SU-DHL-6 (cell line): ENCODE results near the gene UCHL1.

Experiments
- EZH2phosphoT487 ChIP-seq: fragments of 200-600 bp; sonication (generic), shearing (Covaris generic); conservative IDR thresholded peaks from 2 replicates; pipeline ENCODE4 v1.6.1; 2018; ENCODE audit warnings: mild to moderate bottlenecking, antibody characterized with exemption, low read length, moderate library complexity, mixed read lengths
- TF ChIP-seq, protein P1 (sequence below): fragments of 200-600 bp; sonication (generic); IDR thresholded peaks from one replicate; pipeline ENCODE4 v1.5.1; 2017; ENCODE audit warnings: antibody characterized with exemption, mild to moderate bottlenecking, low read length, moderate library complexity; ENCODE audit not compliant: insufficient read depth, poor library complexity, severe bottlenecking

DNA sequence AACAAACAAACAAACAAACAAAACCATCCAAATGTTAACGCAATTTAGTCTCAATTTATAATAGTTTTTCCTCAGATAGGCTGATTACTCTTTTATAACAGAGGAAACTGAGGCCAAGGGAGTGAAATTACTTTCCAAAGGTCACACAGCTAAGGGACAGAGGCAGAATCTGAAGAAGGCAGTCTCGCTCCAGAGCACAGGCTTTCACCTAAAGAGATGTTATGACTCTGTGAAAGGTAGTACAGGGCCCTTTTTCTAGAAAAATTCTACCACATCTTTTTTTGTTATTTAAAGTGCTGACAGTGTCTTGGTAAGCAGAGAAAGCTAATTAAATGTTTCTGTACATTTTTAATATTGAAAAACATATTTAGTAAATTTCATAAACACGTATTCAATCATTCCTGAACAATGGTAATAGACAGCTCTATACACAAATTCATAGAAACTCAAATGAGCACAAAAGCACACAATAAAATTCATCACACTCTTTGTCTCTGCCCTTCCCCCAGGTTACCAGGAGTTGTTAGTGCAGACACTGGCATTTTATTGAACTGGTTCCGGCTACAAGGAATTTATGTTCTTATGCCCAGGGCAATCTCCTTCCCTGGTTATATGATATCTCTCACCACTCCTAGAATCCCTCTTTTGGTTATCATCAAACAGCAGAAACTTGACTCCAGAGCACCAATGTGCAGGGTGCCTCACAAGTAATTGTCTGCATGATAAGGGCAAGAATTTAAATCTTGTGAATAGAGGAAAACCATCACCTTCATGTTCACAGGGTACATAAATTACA is 34.7 kb upstream of the UCHL1 start:
- TF ChIP-seq, protein P1, sequence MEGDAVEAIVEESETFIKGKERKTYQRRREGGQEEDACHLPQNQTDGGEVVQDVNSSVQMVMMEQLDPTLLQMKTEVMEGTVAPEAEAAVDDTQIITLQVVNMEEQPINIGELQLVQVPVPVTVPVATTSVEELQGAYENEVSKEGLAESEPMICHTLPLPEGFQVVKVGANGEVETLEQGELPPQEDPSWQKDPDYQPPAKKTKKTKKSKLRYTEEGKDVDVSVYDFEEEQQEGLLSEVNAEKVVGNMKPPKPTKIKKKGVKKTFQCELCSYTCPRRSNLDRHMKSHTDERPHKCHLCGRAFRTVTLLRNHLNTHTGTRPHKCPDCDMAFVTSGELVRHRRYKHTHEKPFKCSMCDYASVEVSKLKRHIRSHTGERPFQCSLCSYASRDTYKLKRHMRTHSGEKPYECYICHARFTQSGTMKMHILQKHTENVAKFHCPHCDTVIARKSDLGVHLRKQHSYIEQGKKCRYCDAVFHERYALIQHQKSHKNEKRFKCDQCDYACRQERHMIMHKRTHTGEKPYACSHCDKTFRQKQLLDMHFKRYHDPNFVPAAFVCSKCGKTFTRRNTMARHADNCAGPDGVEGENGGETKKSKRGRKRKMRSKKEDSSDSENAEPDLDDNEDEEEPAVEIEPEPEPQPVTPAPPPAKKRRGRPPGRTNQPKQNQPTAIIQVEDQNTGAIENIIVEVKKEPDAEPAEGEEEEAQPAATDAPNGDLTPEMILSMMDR: no peak
- TF ChIP-seq EZH2phosphoT487: no peak
